Mesothelial cell of epicardium (in vitro differentiated cells): ENCODE results near the gene GREB1L. TPM values are rescaled to one million over a fixed set of nuclear protein-coding genes. Genes with fewer than 3 reads are reported as not detected.
A peak's percentile ranks its signal among the peaks of the same experiment; 100 is the strongest.

Experiments used
- DNase-seq, 2 experiments: peaks; one replicate each; pipeline ENCODE4 v3.0.0; 2021; ENCODE audit warnings: low spot score in 2 of 2; ENCODE audit not compliant: unreplicated experiment in 2 of 2
- H3K27ac Mint-ChIP-seq: 2 replicates; pipeline ENCODE4 v1.8.0; 2021; ENCODE audit warnings: mixed read lengths
- H3K27me3 Mint-ChIP-seq: 2 replicates; pipeline ENCODE4 v1.8.0; 2021; ENCODE audit warnings: low read depth, mixed read lengths
- H3K36me3 Mint-ChIP-seq: 2 replicates; pipeline ENCODE4 v1.8.0; 2021; ENCODE audit warnings: mixed read lengths
- H3K4me1 Mint-ChIP-seq: 2 replicates; pipeline ENCODE4 v1.8.0; 2021; ENCODE audit warnings: mixed read lengths
- H3K4me3 Mint-ChIP-seq: 2 replicates; pipeline ENCODE4 v1.8.0; 2021; ENCODE audit warnings: mild to moderate bottlenecking, moderate library complexity, mixed read lengths
- H3K9me3 Mint-ChIP-seq: 2 replicates; pipeline ENCODE4 v1.8.0; 2021; ENCODE audit warnings: mixed read lengths
- total RNA-seq: library from RNA; stranded (reverse); gene quantifications from 3 replicates; pipeline ENCODE4 v1.2.1, GENCODE V29; 2021
- TF ChIP-seq, protein P1 (sequence below): fragments of 200-600 bp; sonication (generic); IDR thresholded peaks from one replicate; pipeline ENCODE4 v1.5.0; 2021; ENCODE audit warnings: antibody characterized with exemption; ENCODE audit not compliant: unreplicated experiment

Gene GREB1L
- total RNA-seq, 1 donor from 2014 or later = 25.5 TPM

DNA sequence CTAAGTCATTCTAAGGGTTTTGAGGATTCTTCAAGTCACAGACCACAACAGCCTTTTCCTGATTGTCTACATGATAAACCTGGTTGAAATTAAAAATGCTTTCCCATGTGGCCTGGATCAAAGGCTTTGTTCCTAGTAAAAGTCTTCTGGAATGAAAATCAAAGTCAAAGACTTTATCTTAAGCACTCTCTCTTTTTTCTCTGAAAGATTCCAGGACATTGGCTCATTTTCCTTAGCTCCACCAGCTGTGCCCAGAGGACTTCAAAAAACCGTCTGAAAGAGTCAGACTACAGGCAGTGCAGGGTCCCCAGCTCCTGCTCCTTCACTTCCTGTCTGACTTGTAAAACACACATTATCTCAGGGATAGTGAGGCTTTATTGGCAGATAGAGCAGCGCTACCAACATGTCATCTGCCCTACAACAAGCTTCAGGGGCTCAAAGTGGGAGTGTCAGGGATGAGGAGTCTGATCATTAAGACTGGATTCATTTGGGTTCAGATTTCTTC is 210.3 kb downstream of the GREB1L start:
- Mint-ChIP-seq H3K36me3 (peaks cover 8% of the 10 kb centered on the region), H3K27me3 (no peaks in the 10 kb centered on the region), H3K4me3 (no peak overlapping the region), H3K9me3 (no peaks in the 10 kb centered on the region), H3K4me1 (peaks cover 27% of the 10 kb centered on the region), H3K27ac (peak overlapping the region; percentile 40)
- TF ChIP-seq, protein P1, sequence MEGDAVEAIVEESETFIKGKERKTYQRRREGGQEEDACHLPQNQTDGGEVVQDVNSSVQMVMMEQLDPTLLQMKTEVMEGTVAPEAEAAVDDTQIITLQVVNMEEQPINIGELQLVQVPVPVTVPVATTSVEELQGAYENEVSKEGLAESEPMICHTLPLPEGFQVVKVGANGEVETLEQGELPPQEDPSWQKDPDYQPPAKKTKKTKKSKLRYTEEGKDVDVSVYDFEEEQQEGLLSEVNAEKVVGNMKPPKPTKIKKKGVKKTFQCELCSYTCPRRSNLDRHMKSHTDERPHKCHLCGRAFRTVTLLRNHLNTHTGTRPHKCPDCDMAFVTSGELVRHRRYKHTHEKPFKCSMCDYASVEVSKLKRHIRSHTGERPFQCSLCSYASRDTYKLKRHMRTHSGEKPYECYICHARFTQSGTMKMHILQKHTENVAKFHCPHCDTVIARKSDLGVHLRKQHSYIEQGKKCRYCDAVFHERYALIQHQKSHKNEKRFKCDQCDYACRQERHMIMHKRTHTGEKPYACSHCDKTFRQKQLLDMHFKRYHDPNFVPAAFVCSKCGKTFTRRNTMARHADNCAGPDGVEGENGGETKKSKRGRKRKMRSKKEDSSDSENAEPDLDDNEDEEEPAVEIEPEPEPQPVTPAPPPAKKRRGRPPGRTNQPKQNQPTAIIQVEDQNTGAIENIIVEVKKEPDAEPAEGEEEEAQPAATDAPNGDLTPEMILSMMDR = no peak
- DNase-seq = no peak

DNA sequence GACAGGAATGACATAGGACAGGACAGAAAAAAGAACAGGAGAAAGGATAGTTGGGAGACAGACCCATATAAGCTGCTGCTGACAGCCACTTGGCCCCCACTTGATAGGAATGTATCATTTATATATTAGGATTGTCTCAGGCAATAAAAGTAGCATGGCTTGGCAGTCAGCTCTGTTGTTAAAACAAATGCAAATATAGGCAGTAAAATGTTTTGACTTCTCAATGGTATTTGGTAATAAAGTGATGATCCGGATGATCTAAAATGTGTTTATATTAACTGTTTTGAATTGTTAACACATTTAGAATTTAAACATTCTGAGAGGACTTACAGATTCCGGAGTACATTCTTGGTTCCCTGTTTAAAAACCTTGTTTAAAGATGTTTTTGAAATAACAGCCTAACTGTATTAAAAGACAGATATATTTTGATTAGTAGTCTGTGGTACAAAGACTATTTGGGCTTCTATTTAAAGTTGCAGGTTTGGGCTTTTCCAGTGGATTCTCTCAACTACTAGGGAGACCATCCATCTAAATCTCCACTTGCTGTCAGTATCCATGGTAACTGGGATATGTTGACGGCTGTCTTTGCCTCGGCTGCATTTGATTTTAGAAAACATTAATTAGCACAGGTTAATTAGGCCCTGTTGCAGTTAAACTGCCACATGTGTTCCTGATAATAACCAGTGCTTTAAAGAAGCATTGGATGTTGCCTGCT is 210.9 kb downstream of the GREB1L start:
- H3K9me3 Mint-ChIP-seq = no peaks in the 10 kb centered on the region
- H3K27ac Mint-ChIP-seq = peak overlapping the region; percentile 26
- TF ChIP-seq, protein P1 = no peak
- no peak overlapping the region for H3K4me3 Mint-ChIP-seq
- no peak for DNase-seq
- peaks cover 8% of the 10 kb centered on the region for H3K36me3 Mint-ChIP-seq
- no peaks in the 10 kb centered on the region for H3K27me3 Mint-ChIP-seq
- peaks cover 27% of the 10 kb centered on the region for H3K4me1 Mint-ChIP-seq

DNA sequence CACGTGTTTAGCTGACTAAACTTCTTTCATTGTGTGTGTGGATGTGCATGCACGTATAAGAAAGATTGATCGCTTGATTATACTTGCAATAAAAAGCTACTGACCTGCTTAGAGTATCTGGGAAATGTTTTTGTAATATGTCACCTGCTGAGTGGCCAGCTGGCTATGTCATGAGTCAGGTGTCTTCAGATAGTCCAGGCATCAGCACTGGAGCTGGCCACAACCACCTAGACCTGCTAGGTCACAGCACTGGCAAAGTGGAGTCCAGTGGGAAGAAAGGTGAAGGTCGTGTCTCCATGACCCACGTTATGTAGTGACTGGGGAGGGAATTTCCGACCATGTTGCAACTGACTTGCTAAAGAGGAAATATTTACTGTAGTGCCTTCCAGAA is 211.5 kb downstream of the GREB1L start:
- Mint-ChIP-seq H3K4me1 (peaks cover 27% of the 10 kb centered on the region), H3K27me3 (no peaks in the 10 kb centered on the region), H3K27ac (no peak overlapping the region)

DNA sequence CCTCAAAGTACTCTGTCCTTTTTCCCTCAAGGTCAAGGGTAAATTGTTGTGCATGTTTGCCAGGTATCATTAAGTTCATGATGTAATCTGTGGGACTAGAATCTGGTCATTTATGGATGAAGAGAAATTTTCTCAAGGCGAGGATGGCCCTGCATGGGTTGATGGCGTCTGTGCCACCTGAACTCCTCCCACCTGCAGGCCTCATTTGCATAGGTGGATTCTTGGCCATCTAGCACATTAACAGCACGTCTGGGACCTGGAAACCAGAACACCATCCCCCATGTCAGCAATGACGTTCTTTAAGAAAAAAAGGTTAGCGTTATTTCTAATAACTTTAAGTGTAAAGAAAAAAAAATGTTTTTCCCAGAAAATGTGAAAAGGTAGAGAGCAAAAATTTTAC is 212.7 kb downstream of the GREB1L start:
- Mint-ChIP-seq H3K36me3 (peaks cover 8% of the 10 kb centered on the region), H3K27ac (no peak overlapping the region), H3K4me3 (no peak overlapping the region), H3K9me3 (no peaks in the 10 kb centered on the region), H3K27me3 (no peaks in the 10 kb centered on the region), H3K4me1 (peaks cover 27% of the 10 kb centered on the region)
- DNase-seq = no peak
- TF ChIP-seq, protein P1 = no peak

More for the DNA sequence above, 211.5 kb downstream of the GREB1L start:
- no peak for DNase-seq
- TF ChIP-seq, protein P1 = no peak
- no peaks in the 10 kb centered on the region for H3K9me3 Mint-ChIP-seq
- no peak overlapping the region for H3K4me3 Mint-ChIP-seq
- H3K36me3 Mint-ChIP-seq = peaks cover 8% of the 10 kb centered on the region

DNA sequence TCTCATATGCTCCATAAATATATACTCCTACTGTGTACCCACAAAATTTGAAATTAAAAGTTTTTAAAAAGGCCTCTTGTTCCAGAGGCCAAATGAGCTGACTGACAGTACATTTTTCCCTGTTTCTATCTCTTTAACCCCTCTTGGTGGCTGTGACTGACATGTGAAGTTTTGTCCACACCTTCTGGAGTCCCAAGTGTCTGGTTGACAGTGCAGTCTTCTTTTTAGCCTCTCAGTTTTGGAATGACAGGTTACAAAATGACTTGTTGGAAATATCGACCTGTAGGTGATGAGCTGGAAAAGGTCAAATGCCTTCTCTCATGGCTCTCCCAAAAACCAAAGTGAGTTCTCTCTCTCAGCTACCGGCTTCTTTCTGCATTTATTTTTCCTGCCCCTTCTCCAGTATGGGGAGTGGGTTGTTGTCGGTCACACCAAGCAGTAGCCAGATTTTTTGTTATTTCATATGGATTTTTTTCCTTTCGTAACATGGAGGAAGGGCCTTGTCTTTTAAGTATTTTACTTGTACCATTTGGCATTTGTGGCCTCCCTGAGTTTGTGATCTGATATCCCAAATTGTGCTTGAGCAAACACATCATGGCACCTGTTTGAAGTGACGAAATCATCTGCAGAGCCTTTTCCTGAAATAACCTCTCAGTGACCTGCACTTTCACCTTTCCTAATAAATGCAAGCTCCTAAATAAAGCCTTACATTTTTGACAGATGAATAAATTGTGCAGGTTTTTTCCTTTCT is 214.6 kb downstream of the GREB1L start:
- Mint-ChIP-seq H3K4me1 (peaks cover 18% of the 10 kb centered on the region), H3K27ac (no peak overlapping the region), H3K27me3 (no peaks in the 10 kb centered on the region), H3K36me3 (peaks cover 20% of the 10 kb centered on the region), H3K4me3 (no peak overlapping the region), H3K9me3 (no peaks in the 10 kb centered on the region)
- no peak for DNase-seq
- TF ChIP-seq, protein P1 = no peak
